Type B pancreatic cell (in vitro differentiated cells): ENCODE measurements around the gene COL23A1. TPM values are rescaled to one million over a fixed set of nuclear protein-coding genes. Genes with fewer than 3 reads are reported as not detected.

Source experiments
- DNase-seq: peaks from one replicate; pipeline ENCODE4 v3.0.0; 2021; ENCODE audit warnings: mixed read lengths; ENCODE audit not compliant: unreplicated experiment; ENCODE audit errors: extremely low spot score
- H3K27ac Mint-ChIP-seq: 2 replicates; pipeline ENCODE4 v1.8.0; 2021; ENCODE audit warnings: mild to moderate bottlenecking, mixed read lengths
- H3K27me3 Mint-ChIP-seq: 2 replicates; pipeline ENCODE4 v1.8.0; 2021; ENCODE audit warnings: mixed read lengths
- H3K36me3 Mint-ChIP-seq: 2 replicates; pipeline ENCODE4 v1.8.0; 2021; ENCODE audit warnings: mixed read lengths
- H3K4me1 Mint-ChIP-seq: one replicate; pipeline ENCODE4 v1.8.0; 2021; ENCODE audit warnings: mixed read lengths; ENCODE audit not compliant: unreplicated experiment
- H3K4me3 Mint-ChIP-seq: 2 replicates; pipeline ENCODE4 v1.8.0; 2021; ENCODE audit warnings: mild to moderate bottlenecking, mixed read lengths
- H3K9me3 Mint-ChIP-seq: 2 replicates; pipeline ENCODE4 v1.8.0; 2021; ENCODE audit warnings: mixed read lengths
- total RNA-seq: library from RNA; stranded (reverse); gene quantifications from 2 replicates; pipeline ENCODE4 v1.2.1, GENCODE V29; 2021; ENCODE audit warnings: low replicate concordance
- TF ChIP-seq, protein P1 (sequence below): fragments of 200-600 bp; sonication (generic); conservative IDR thresholded peaks from 2 replicates; pipeline ENCODE4 v1.5.0; 2021; ENCODE audit warnings: antibody characterized with exemption, mild to moderate bottlenecking

The COL23A1 gene
- total RNA-seq, 1 donor from 2014 or later: 15.5 TPM

DNA sequence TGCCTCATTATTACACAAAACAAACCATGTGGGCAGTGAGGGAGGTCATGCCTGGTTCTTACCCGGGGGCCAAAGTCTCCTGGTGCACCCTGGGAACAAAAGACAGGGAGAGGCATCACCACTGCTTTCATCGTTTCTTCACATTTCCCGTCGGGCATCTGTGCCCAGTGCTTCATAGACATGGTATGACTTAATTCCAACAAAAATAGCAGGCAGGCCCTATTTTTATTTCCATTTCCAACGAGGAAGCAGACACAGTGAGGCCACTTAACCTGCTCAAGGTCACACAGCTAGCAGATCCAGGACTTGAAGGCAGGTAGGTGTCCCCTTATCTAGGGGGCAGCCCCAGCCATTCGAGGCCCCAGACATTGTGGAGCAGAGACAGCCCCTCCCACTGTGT is 322.9 kb downstream of the COL23A1 start:
- no peak for DNase-seq
- Mint-ChIP-seq H3K4me1 (no peaks in the 10 kb centered on the region), H3K4me3 (no peak overlapping the region), H3K9me3 (peaks cover 5% of the 10 kb centered on the region), H3K27ac (no peak overlapping the region), H3K36me3 (no peaks in the 10 kb centered on the region), H3K27me3 (peaks cover 5% of the 10 kb centered on the region)
- TF ChIP-seq, protein P1, sequence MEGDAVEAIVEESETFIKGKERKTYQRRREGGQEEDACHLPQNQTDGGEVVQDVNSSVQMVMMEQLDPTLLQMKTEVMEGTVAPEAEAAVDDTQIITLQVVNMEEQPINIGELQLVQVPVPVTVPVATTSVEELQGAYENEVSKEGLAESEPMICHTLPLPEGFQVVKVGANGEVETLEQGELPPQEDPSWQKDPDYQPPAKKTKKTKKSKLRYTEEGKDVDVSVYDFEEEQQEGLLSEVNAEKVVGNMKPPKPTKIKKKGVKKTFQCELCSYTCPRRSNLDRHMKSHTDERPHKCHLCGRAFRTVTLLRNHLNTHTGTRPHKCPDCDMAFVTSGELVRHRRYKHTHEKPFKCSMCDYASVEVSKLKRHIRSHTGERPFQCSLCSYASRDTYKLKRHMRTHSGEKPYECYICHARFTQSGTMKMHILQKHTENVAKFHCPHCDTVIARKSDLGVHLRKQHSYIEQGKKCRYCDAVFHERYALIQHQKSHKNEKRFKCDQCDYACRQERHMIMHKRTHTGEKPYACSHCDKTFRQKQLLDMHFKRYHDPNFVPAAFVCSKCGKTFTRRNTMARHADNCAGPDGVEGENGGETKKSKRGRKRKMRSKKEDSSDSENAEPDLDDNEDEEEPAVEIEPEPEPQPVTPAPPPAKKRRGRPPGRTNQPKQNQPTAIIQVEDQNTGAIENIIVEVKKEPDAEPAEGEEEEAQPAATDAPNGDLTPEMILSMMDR: no peak

DNA sequence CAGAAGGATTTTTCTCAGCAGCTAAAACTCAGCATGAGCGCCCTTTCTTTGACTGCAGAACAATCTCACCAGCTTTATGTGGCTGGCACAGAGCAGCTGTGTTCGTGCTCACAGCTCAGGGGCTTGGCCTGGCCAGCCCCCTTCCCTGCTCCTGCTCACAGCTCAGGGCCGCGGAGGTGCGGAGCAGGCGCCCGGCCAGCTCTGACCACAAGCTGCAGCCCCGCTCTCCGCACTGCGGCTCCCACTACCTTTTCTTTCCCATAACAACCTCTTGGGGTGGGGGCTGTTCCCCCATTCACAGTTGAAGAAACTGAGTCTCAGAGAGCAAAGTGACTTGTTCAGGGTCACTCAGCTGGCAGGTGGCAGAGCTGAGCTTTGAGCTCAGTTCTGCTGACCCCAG is 323.6 kb downstream of the COL23A1 start:
- peaks cover 5% of the 10 kb centered on the region for H3K9me3 Mint-ChIP-seq
- no peak overlapping the region for H3K4me3 Mint-ChIP-seq
- TF ChIP-seq, protein P1: no peak
- no peaks in the 10 kb centered on the region for H3K36me3 Mint-ChIP-seq
- DNase-seq: no peak
- peaks cover 5% of the 10 kb centered on the region for H3K27me3 Mint-ChIP-seq
- no peaks in the 10 kb centered on the region for H3K4me1 Mint-ChIP-seq
- H3K27ac Mint-ChIP-seq: no peak overlapping the region

DNA sequence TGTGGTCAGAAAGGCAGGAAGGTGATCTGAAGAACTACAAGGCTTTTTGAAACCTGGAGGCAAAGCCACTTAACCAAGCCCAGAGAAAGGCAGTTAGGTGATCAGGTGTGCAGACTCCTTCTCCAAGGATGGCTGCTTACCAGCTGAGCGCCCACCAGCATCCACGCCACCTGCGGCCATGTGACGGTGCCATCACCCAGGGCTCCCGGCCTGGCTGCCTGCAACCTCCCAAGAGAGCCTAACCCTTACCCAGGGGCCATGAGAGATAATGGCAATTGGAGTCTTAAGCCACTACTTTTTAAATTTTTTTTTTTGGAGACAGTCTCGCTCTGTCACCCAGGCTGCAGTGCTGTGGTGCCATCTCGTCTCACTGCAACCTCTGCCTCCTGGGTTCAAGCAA is 324.4 kb downstream of the COL23A1 start:
- Mint-ChIP-seq H3K4me3 (no peak overlapping the region), H3K27ac (no peak overlapping the region), H3K36me3 (no peaks in the 10 kb centered on the region), H3K27me3 (no peaks in the 10 kb centered on the region), H3K4me1 (no peaks in the 10 kb centered on the region), H3K9me3 (peaks cover 5% of the 10 kb centered on the region)
- TF ChIP-seq, protein P1: no peak
- no peak for DNase-seq

DNA sequence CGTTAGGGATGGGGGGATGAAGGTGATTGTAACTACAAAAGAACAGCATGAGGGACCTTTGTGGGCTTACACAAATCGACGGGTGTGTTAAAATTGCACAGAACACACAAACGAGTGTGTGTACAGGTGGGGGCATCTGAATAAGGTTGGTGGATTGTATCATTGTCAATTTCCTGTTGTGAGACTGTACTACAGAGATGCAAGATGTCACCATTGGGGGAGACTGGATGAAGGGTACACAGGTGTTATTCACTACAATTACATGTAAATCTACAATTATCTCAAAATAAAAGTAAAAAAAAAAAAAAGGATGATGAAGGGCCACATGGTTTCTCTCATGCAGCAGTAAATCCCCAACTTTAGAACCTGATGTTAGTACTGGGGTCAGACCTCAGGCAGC is 326.1 kb downstream of the COL23A1 start:
- Mint-ChIP-seq H3K36me3 (no peaks in the 10 kb centered on the region), H3K4me3 (no peak overlapping the region), H3K27ac (no peak overlapping the region), H3K4me1 (no peaks in the 10 kb centered on the region), H3K9me3 (peaks cover 5% of the 10 kb centered on the region), H3K27me3 (no peaks in the 10 kb centered on the region)
- TF ChIP-seq, protein P1: no peak
- no peak for DNase-seq

DNA sequence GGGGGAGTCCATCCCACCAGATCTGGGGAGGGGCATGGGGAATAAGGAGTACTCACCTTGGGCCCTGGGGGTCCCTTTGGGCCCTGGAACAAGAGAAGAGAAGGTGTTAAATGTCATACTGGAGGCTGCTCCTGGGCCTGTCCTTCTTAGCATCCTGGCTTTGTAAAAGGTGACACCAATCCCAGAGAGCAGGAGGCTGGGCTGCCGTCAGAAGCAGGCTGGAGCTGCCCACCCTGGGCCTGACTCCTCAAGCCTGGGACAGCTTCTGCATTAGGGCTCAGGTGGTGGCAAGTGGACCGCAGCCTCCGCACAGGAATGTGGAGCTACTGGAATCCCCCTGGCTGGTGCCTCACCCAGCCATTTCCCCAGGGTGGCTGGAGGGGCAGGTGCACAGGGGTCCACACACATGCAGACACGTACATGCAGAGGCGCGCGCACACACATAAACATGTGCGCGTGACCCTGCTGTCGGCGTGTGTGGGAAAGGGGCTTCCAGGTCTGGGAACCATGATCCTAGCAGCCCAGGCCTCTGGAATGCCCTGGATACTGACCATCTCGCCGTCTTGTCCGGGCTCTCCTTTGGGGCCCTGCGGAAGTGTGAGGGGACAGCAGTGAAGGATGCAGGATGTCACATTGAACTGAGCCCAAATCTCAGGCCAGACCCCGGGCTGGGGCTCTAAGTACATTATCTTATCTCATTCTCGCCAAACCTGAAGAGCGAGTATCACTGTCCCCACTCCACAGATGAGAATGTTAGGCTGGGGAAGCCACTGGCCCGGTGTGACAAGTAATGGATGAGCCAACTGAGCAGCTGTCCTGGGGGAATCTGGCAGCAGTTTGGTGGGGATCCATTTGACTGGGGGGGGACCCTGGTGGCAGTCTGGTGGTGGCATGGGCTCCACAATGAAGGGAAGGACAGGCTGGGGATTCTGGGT is 328.3 kb downstream of the COL23A1 start:
- Mint-ChIP-seq H3K36me3 (no peaks in the 10 kb centered on the region), H3K4me3 (no peak overlapping the region), H3K27ac (peak overlapping the region; percentile 29), H3K9me3 (peaks cover 5% of the 10 kb centered on the region), H3K27me3 (no peaks in the 10 kb centered on the region), H3K4me1 (no peaks in the 10 kb centered on the region)
- no peak for DNase-seq
- TF ChIP-seq, protein P1: no peak
